ENCODE measurements around the gene WRAP53. TPM values are rescaled to one million over a fixed set of nuclear protein-coding genes. Genes with fewer than 3 reads are reported as not detected.

The WRAP53 gene
- total and polyA plus RNA-seq, 2 donors from 2014 or later, result 6.5 to 10.8 TPM

DNA sequence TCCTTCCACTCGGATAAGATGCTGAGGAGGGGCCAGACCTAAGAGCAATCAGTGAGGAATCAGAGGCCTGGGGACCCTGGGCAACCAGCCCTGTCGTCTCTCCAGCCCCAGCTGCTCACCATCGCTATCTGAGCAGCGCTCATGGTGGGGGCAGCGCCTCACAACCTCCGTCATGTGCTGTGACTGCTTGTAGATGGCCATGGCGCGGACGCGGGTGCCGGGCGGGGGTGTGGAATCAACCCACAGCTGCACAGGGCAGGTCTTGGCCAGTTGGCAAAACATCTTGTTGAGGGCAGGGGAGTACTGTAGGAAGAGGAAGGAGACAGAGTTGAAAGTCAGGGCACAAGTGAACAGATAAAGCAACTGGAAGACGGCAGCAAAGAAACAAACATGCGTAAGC is 13.3 kb upstream of the WRAP53 start:
- FAIRE-seq, result no peak
- no peak for DNase-seq
- H3K27ac ChIP-seq (ENCODE audit: low read depth in 2 of 2, low read length in 2 of 2), result no peak overlapping the region
- peaks cover 9 to 27% (median 18%) of the 10 kb centered on the region in 3 donors for H3K36me3 ChIP-seq (ENCODE audit: control insufficient read depth in 2 of 3, insufficient read depth in 3 of 3, low read length in 3 of 3)
- no peak overlapping the region for H3K9ac ChIP-seq (ENCODE audit: low read length in 3 of 3)
- H3K9me3 ChIP-seq (ENCODE audit: control insufficient read depth in 2 of 3, insufficient read depth in 1 of 3, low read length in 3 of 3), result peaks cover 1 to 8% (median 3%) of the 10 kb centered on the region in 3 donors
- no peak overlapping the region for H3K4me3 ChIP-seq (ENCODE audit: low read length in 3 of 3)
- no peaks in the 10 kb centered on the region for H3K27me3 ChIP-seq (ENCODE audit: control insufficient read depth, insufficient read depth, low read length)
- H3K4me1 ChIP-seq (ENCODE audit: control insufficient read depth in 2 of 3, insufficient read depth in 2 of 3, low read depth in 1 of 3, low read length in 3 of 3), result no peaks in the 10 kb centered on the region
- TF ChIP-seq, protein P1, sequence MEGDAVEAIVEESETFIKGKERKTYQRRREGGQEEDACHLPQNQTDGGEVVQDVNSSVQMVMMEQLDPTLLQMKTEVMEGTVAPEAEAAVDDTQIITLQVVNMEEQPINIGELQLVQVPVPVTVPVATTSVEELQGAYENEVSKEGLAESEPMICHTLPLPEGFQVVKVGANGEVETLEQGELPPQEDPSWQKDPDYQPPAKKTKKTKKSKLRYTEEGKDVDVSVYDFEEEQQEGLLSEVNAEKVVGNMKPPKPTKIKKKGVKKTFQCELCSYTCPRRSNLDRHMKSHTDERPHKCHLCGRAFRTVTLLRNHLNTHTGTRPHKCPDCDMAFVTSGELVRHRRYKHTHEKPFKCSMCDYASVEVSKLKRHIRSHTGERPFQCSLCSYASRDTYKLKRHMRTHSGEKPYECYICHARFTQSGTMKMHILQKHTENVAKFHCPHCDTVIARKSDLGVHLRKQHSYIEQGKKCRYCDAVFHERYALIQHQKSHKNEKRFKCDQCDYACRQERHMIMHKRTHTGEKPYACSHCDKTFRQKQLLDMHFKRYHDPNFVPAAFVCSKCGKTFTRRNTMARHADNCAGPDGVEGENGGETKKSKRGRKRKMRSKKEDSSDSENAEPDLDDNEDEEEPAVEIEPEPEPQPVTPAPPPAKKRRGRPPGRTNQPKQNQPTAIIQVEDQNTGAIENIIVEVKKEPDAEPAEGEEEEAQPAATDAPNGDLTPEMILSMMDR (IDR thresholded peaks at IDR 0.05; ENCODE audit: borderline replicate concordance, extremely low read depth, insufficient read depth), result no peak
- intact Hi-C loops (cut with DNase I), result no loop called here

- no peak for DNase-seq
- Histone ChIP-seq H3K36me3 (ENCODE audit: control insufficient read depth in 2 of 3, insufficient read depth in 3 of 3, low read length in 3 of 3) (peaks cover 6 to 21% (median 12%) of the 10 kb centered on the region in 3 donors), H3K9me3 (ENCODE audit: control insufficient read depth in 2 of 3, insufficient read depth in 1 of 3, low read length in 3 of 3) (peaks cover 1 to 8% (median 3%) of the 10 kb centered on the region in 3 donors), H3K27ac (ENCODE audit: low read depth in 2 of 2, low read length in 2 of 2) (no peak overlapping the region), H3K4me3 (ENCODE audit: low read length in 3 of 3) (no peak overlapping the region), H3K27me3 (ENCODE audit: control insufficient read depth, insufficient read depth, low read length) (no peaks in the 10 kb centered on the region), H3K4me1 (ENCODE audit: control insufficient read depth in 2 of 3, insufficient read depth in 2 of 3, low read depth in 1 of 3, low read length in 3 of 3) (no peaks in the 10 kb centered on the region), H3K9ac (ENCODE audit: low read length in 3 of 3) (no peak overlapping the region)
- TF ChIP-seq, protein P1 (IDR thresholded peaks at IDR 0.05; ENCODE audit: borderline replicate concordance, extremely low read depth, insufficient read depth), result no peak
- FAIRE-seq, result no peak
- intact Hi-C loops (cut with DNase I), result no loop called here
Observed at GRCh38 chr17:7676533-7676932, 11.7 kb upstream of the WRAP53 start.

GRCh38 chr17:7677388-7678067 is 10.7 kb upstream of the WRAP53 start:
- intact Hi-C loops (cut with DNase I), result no loop called here
- no peak overlapping the region for H3K27ac ChIP-seq (ENCODE audit: low read depth in 2 of 2, low read length in 2 of 2)
- H3K9ac ChIP-seq (ENCODE audit: low read length in 3 of 3), result no peak overlapping the region
- H3K27me3 ChIP-seq (ENCODE audit: control insufficient read depth, insufficient read depth, low read length), result no peaks in the 10 kb centered on the region
- H3K4me1 ChIP-seq (ENCODE audit: control insufficient read depth in 2 of 3, insufficient read depth in 2 of 3, low read depth in 1 of 3, low read length in 3 of 3), result no peaks in the 10 kb centered on the region
- H3K9me3 ChIP-seq (ENCODE audit: control insufficient read depth in 2 of 3, insufficient read depth in 1 of 3, low read length in 3 of 3), result peaks cover 1 to 8% (median 3%) of the 10 kb centered on the region in 3 donors
- DNase-seq (no peak), FAIRE-seq (no peak)
- no peak overlapping the region for H3K4me3 ChIP-seq (ENCODE audit: low read length in 3 of 3)
- TF ChIP-seq, protein P1 (IDR thresholded peaks at IDR 0.05; ENCODE audit: borderline replicate concordance, extremely low read depth, insufficient read depth), result no peak
- peaks cover 6 to 18% (median 12%) of the 10 kb centered on the region in 3 donors for H3K36me3 ChIP-seq (ENCODE audit: control insufficient read depth in 2 of 3, insufficient read depth in 3 of 3, low read length in 3 of 3)
